GM18909 (cell line): ENCODE measurements around the gene ALDH2.
"Not testable (repeated sequence)": the region's sequence is repeated elsewhere in the genome, so short reads cannot be mapped to it uniquely, and the experiment has no call there.

Experiments used
- ATAC-seq: cut with Tn5 transposase; IDR thresholded peaks from one replicate; pipeline ENCODE4 v1.9.1; 2021; ENCODE audit warnings: mild to moderate bottlenecking; ENCODE audit not compliant: unreplicated experiment, poor library complexity

ALDH2 gene

GRCh38 chr12:111766608-111767361 lies at the start of gene ALDH2:
TSS of gene ALDH2 (plus strand) at chr12:111766933. CDS start at chr12:111766983, 50 bp downstream.
- ATAC-seq: peak; percentile 52

- ATAC-seq: not testable (repeated sequence)
Measured at GRCh38 chr12:111719316-111719715, 47.4 kb upstream of the ALDH2 start.

- ATAC-seq: no peak
Measured at GRCh38 chr12:111720457-111720856, 46.3 kb upstream of the ALDH2 start.

GRCh38 chr12:111723646-111724360 lies 42.9 kb upstream of the ALDH2 start:
- ATAC-seq: not testable (repeated sequence)

- no peak for ATAC-seq
Measured at GRCh38 chr12:111728795-111729194, 37.9 kb upstream of the ALDH2 start.

GRCh38 chr12:111730420-111730819 lies 36.3 kb upstream of the ALDH2 start:
- ATAC-seq: no peak

- ATAC-seq: no peak
Measured at GRCh38 chr12:111732786-111733185, 33.9 kb upstream of the ALDH2 start.

- ATAC-seq: no peak
Measured at GRCh38 chr12:111733340-111733915, 33.3 kb upstream of the ALDH2 start.

GRCh38 chr12:111739524-111739923 lies 27.2 kb upstream of the ALDH2 start:
- not testable (repeated sequence) for ATAC-seq

- no peak for ATAC-seq
Measured at GRCh38 chr12:111741235-111741812, 25.4 kb upstream of the ALDH2 start.

- ATAC-seq: no peak
Measured at GRCh38 chr12:111745211-111745610, 21.5 kb upstream of the ALDH2 start.

GRCh38 chr12:111747333-111747732 lies 19.4 kb upstream of the ALDH2 start:
- no peak for ATAC-seq

- no peak for ATAC-seq
Measured at GRCh38 chr12:111748151-111748672, 18.5 kb upstream of the ALDH2 start.

GRCh38 chr12:111748867-111749266 lies 17.9 kb upstream of the ALDH2 start:
- no peak for ATAC-seq

- ATAC-seq: no peak
Measured at GRCh38 chr12:111749391-111749790, 17.3 kb upstream of the ALDH2 start.

GRCh38 chr12:111753144-111753881 lies 13.4 kb upstream of the ALDH2 start:
- no peak for ATAC-seq

GRCh38 chr12:111754671-111755070 lies 12.1 kb upstream of the ALDH2 start:
- ATAC-seq: no peak

- no peak for ATAC-seq
Measured at GRCh38 chr12:111756196-111756595, 10.5 kb upstream of the ALDH2 start.

- no peak for ATAC-seq
Measured at GRCh38 chr12:111756681-111757080, 10.1 kb upstream of the ALDH2 start.
